ENCODE results near the gene MYO3B.

The MYO3B gene

DNA sequence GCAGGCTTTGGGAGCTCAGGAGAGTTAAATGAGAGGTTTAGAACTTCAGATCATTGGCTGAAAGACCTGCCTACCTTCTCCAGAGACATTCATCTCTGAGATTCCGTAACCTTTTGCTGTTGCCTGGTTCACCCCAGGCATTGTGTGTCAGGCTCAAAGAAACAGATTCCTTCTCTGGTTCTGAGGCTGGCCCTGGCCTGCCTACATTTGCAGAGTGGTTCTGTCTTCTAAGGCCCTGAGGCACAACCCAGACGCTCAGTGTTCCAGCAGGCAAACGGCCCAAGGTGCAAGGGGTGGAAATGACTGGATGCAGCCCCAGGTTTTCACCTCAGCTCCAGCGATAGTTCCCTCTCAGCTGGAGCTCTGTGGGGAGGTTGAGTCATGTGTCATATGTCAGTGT lies 48.3 kb downstream of the MYO3B start:
- TF ChIP-seq GATA1 (IDR thresholded peaks at IDR 0.05; ENCODE audit: low read depth, low read length) (no peak), POLR2A (IDR thresholded peaks at IDR 0.05; ENCODE audit: low read length) (no peak)
- DNase-seq, result no peak

DNA sequence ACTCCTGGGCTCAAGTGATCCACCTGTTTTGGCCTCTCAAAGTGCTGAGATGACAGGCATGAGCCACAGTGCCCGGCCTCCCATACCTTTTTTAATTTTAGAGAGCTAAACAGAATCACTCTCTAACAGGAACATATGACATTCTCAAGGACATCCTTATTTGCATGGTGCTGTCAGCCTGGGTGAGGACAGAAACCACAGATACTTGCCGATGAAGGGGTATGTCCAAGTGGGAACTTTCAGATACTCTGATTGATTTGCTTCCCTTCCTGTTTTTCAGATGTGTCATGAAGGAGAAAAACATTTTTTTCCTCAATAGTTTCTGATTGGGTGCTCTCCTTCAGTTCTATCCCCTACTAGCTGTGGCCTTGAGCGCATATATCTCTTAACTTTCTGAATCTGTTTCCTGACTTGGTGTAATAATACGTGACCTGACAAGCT lies 49.6 kb downstream of the MYO3B start:
- no peak for DNase-seq
- no peak for TF ChIP-seq POLR2A (IDR thresholded peaks at IDR 0.05; ENCODE audit: low read length)
- TF ChIP-seq GATA1 (IDR thresholded peaks at IDR 0.05; ENCODE audit: low read depth, low read length), result no peak

DNA sequence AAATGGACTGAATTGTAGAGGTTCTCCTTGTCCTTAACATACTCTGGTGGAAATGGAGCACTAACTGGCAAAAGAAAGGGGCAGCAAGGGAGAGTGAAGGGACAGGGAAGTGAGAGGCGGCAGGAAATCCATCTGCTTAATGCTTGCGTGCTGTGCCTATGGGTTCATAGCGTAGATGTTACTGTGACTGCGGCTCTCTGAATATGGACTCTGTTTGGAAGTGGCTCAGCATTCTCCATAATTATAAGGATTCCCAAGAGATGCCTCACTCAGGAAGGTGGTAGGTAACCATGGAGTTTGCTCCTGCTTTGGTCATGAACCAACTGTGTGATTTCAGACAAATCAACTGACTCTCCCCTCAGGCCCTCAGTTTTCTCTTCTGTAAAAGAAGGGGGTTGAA lies 50.0 kb downstream of the MYO3B start:
- TF ChIP-seq GATA1 (IDR thresholded peaks at IDR 0.05; ENCODE audit: low read depth, low read length) (no peak), POLR2A (IDR thresholded peaks at IDR 0.05; ENCODE audit: low read length) (no peak)
- DNase-seq, result no peak

DNA sequence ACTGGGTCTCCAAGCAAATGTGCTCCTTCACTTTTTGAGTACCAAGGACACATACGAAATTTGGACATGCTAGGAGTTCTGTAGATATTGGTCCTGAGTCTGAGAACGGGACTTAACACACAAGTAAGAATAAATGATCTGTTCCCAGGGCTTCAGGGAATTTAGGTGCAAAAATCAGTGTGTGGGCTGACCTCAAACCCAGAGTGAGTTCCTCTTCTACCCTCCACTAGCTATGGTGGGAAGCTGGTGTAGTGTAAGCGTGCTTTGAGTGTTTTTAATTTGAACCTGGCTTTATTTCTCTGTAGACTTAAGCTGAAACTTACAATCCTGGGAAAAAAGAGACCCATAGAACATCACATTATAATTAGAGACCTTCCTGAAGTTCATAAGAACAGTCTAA lies 50.5 kb downstream of the MYO3B start:
- no peak for TF ChIP-seq POLR2A (IDR thresholded peaks at IDR 0.05; ENCODE audit: low read length)
- TF ChIP-seq GATA1 (IDR thresholded peaks at IDR 0.05; ENCODE audit: low read depth, low read length), result no peak
- no peak for DNase-seq

DNA sequence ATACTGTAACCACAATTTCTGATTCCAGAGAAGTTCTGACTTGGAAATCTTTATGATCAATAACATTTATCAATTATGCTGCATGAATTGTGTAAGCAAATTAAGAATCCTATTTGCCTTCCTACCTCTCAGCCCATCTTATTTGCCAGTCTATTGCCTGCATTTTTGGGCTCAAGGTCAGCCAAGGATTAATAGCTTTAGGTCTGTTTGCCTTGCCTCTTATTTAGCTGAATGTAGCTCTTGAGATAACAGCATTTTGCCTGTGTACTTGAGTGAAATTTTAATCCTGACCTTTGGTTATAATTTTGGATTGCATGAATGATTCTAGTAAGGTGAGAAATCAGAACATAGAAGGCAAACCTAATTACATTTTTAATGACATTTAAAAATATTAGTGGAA lies 51.2 kb downstream of the MYO3B start:
- TF ChIP-seq GATA1 (IDR thresholded peaks at IDR 0.05; ENCODE audit: low read depth, low read length) (no peak), POLR2A (IDR thresholded peaks at IDR 0.05; ENCODE audit: low read length) (no peak)
- no peak for DNase-seq

DNA sequence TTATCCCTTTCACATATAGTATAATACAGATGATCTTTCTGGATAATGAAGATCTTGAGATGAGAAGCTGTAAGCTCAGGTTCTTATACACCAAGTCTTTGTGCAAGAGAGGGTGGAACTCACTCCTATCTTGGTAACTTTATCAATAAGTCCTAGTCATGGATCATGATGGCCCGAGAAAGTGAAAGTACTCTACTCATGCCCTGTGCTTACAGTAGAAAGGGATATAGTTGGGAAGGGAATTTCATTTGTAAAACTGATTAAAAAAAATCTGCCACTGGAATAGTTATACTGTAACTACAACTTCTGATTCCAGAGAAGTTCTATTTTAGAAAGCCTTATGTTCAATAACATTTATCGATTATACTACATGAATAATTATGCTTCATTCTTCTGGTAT lies 51.8 kb downstream of the MYO3B start:
- DNase-seq, result peak; percentile 40 to 41
- TF ChIP-seq POLR2A (IDR thresholded peaks at IDR 0.05; ENCODE audit: low read length) (no peak), GATA1 (IDR thresholded peaks at IDR 0.05; ENCODE audit: low read depth, low read length) (no peak)

DNA sequence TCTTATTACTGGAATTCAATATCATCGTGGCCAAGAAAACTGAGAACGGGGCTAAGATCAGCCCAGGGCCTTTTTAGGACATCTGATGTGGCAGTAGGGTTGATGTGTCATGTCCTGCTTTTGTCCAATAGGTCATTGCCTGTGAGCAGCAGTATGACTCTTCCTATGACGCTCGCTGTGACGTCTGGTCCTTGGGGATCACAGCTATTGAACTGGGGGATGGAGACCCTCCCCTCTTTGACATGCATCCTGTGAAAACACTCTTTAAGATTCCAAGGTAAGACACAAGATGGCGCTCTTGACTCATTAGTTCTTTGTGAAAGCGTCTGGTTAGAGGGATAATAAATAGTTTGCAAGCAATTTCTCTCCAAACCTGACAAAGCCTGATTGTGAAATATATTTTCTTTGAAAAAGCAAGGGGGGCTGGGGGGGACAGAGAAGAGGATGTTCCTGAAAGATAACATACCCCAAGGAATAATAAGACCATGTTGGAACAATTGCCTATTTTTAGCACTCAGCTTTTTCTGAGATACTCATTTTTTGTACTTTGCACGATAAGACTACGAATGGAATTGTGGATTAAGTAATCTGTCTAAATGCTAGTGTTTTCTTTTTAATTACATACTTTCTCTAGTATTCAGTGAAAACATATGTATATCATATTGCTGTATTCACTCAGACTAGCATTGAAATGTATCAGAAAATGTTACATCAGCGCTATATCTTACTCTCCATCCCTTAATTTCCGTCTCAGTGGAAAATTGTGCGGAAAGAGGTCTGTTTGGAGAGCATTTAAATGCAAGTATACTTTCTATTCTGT lies 58.1 kb downstream of the MYO3B start:
- no peak for TF ChIP-seq POLR2A (IDR thresholded peaks at IDR 0.05; ENCODE audit: low read length)
- no peak for TF ChIP-seq GATA1 (IDR thresholded peaks at IDR 0.05; ENCODE audit: low read depth, low read length)
- DNase-seq, result peak; percentile 60 to 76

GRCh38 chr2:170236680-170237047 lies 58.7 kb downstream of the MYO3B start:
- DNase-seq, result no peak
- no peak for TF ChIP-seq GATA1 (IDR thresholded peaks at IDR 0.05; ENCODE audit: low read depth, low read length)
- TF ChIP-seq POLR2A (IDR thresholded peaks at IDR 0.05; ENCODE audit: low read length), result no peak

DNA sequence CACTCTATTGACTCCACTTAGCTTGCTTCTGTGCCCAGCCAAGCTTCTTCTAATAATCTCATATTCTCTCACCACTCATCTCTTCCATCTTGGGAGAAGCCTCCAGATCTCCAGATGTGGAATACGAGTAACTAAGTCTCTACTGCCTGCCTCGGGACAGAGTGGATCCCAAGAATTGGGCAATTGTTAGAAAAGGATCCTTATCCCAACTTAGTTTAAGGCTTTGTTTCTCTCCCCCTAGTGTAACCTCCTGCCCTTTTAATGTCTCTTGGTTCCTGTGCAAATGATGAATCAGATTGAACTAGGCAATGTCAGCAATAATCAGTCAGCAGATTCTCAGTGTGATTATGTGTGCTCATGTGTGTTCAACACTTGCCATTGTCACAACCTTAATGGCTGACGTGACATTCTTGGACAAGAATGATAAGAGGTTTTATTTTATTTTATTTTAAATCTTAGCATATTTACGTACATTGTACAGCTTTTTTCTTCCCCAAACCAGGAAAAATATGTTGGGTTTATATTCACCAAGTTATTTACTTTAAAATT lies 59.7 kb downstream of the MYO3B start:
- no peak for DNase-seq

DNA sequence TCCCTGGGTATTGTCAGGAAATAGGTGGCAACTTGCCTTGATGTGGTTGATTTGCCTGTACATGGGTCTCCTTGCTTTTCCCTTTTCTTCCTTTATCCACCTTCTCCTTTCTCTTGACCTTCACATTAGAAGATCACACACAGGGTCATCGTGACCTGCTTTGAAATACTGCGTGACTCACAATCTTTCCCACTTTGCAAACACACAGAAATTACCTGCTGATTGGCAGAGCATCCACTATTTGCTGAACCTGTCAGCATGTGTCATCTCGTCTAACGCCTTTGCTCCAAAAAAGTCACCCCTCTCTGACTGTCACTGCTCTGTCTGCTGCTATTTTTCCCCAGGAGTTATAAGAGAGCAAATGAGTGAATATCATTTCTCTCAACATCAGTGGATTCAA lies 60.8 kb downstream of the MYO3B start:
- no peak for DNase-seq
- TF ChIP-seq GATA1 (IDR thresholded peaks at IDR 0.05; ENCODE audit: low read depth, low read length) (no peak), POLR2A (IDR thresholded peaks at IDR 0.05; ENCODE audit: low read length) (no peak)

More for the DNA sequence above, 59.7 kb downstream of the MYO3B start:
- TF ChIP-seq POLR2A (IDR thresholded peaks at IDR 0.05; ENCODE audit: low read length) (no peak), GATA1 (IDR thresholded peaks at IDR 0.05; ENCODE audit: low read depth, low read length) (no peak)

DNA sequence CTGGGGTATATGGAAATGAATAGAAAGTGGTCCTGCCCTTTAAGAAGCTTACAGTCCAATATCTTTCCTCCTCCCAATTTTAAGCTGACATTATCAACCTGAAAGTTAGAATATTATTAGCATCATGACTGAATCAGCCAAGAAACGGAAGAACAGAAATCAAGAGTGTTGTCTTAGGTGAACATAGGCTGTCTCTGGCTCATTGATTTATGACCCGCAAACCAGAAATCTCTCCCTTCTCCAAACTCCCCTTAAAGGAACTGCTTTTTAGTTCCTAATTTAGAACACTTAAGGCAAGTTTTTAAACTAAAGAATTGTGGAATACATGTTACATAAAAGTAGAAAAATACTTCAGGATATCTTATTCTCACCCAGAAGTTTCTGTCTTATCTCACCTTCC lies 62.7 kb downstream of the MYO3B start:
- DNase-seq, result no peak
- no peak for TF ChIP-seq GATA1 (IDR thresholded peaks at IDR 0.05; ENCODE audit: low read depth, low read length)
- TF ChIP-seq POLR2A (IDR thresholded peaks at IDR 0.05; ENCODE audit: low read length), result no peak

DNA sequence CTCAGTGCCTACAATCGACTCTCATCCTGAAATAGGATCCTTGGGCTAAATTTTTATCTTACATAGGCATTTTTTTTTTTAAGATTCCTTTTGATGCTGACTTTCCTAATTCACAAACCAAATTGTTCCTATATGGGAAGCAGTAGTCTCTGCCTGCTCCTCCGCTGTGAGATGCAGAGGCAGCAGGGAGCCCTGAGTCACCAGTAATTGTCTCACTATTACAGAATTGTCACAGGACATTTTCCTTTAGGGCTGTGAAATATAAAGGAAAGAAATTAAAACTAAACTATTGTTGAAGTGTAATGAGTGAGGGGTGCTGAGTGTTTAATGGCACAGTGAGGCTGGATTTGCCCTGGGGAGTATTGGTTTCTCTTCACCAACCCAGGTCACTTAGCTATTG lies 63.8 kb downstream of the MYO3B start:
- TF ChIP-seq GATA1 (IDR thresholded peaks at IDR 0.05; ENCODE audit: low read depth, low read length) (no peak), POLR2A (IDR thresholded peaks at IDR 0.05; ENCODE audit: low read length) (no peak)
- DNase-seq, result no peak

DNA sequence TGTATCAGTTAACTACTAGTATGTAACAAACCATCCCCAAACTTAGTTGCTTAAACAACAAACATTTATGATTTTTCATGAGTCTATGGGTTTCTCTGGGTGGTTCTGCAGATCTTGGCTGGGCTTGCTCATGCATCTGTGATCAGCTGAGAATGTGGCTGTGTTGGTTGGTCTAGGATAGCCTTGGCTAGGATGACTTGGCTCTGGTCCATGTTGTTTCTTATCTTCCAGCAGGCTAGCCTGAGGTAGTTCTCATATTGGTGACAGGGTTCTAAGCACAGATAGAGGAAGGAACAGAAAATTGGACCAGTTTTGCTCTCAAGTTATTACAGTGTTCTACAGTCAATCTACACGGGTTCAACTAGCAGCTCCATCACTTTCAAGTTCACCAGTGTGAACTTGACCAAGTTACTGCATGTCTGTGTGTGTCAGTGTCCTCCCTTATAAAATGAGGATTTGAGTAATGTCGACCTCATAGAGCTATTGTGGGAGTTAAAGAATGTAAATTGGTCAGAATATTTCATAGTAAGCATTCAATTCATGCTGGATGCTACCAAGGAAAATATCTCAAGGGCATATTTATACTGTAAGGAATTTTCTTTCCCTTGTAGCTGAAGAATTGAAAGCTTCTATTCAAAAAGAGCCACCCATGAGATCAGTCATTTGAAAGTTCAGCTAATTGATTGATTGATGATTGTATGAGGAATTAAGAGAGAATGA lies 65.3 kb downstream of the MYO3B start:
- TF ChIP-seq GATA1 (IDR thresholded peaks at IDR 0.05; ENCODE audit: low read depth, low read length), result no peak
- no peak for TF ChIP-seq POLR2A (IDR thresholded peaks at IDR 0.05; ENCODE audit: low read length)
- peak; percentile 64 to 77 for DNase-seq

DNA sequence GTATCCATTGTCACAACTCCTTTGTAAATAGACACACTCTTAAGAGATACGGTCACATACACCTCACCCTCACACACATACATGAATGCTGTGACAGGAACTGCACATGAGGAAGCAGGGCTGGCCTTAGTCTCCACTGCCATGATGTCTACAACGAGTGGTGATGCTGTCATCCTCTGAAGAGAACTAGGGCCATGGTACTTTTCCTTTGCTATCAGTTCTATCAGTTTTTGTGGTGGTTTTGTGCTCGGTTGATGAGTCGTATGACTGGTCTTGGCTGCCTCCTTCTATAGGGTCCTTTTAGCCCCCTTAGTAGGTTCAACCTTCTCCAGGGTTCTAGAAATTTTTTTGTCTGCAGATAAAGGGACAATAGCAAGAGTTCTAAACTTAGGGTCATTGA lies 66.0 kb downstream of the MYO3B start:
- TF ChIP-seq GATA1 (IDR thresholded peaks at IDR 0.05; ENCODE audit: low read depth, low read length) (no peak), POLR2A (IDR thresholded peaks at IDR 0.05; ENCODE audit: low read length) (no peak)
- no peak for DNase-seq
